SK-N-SH (cell line): Measurements from ENCODE around the gene KAT14. TPM values are rescaled to one million over a fixed set of nuclear protein-coding genes. Genes with fewer than 3 reads are reported as not detected.

Experiments used
- CTCF ChIA-PET: fragments of 300-600, 350-600 bp; formaldehyde crosslinking; extraction: SDS; loops from one replicate; lab custom pipeline; 2021; lab: Yijun Ruan, JAX
- POLR2A ChIA-PET: fragments of 350-600 bp; sonication (Branson Sonifier 250); formaldehyde crosslinking; extraction: SDS; loops from one replicate; lab custom pipeline; 2020; ENCODE audit warnings: antibody characterized with exemption, inconsistent platforms; lab: Yijun Ruan, JAX
- DNase-seq: peaks from one replicate; pipeline ENCODE4 v3.0.0; 2012
- H2AFZ ChIP-seq: fragments of 200-600 bp; sonication (generic); 2 replicates; pipeline ENCODE4 v1.8.1; 2016; ENCODE audit warnings: antibody characterized with exemption, mild to moderate bottlenecking, low read depth
- H3F3A ChIP-seq: fragments of 200-600 bp; sonication (generic); replicated peaks from 2 replicates; pipeline ENCODE3; 2016; ENCODE audit warnings: antibody characterized with exemption, mild to moderate bottlenecking; ENCODE audit not compliant: insufficient read depth
- H3K27ac ChIP-seq, 2 experiments: fragments of 200-500 bp in 1 of 2; fragments of 200-600 bp in 1 of 2; sonication (Bioruptor generic) in 1 of 2; sonication (generic), shearing (Covaris generic) in 1 of 2; 2 replicates each; pipeline versions ENCODE4 v1.5.1 to v1.6.1; 2014 to 2016; ENCODE audit warnings: low read depth in 2 of 2, inconsistent platforms in 1 of 2, low read length in 1 of 2, mild to moderate bottlenecking in 1 of 2, mixed read lengths in 1 of 2
- H3K27me3 ChIP-seq: fragments of 200-600 bp; sonication (generic), shearing (Covaris generic); 2 replicates; pipeline ENCODE4 v1.6.1; 2016; ENCODE audit warnings: mixed run types; ENCODE audit not compliant: insufficient read depth
- H3K36me3 ChIP-seq, 2 experiments: fragments of 200-500 bp in 1 of 2; fragments of 200-600 bp in 1 of 2; sonication (Bioruptor generic) in 1 of 2; sonication (generic) in 1 of 2; replicated peaks in 1 of 2; 2 replicates each; pipeline versions ENCODE3 to v1.5.1; 2014 to 2016; ENCODE audit warnings: low read length in 1 of 2, mild to moderate bottlenecking in 1 of 2; ENCODE audit not compliant: insufficient read depth in 2 of 2, control insufficient read depth in 1 of 2
- H3K4me1 ChIP-seq, 2 experiments: fragments of 200-500 bp in 1 of 2; fragments of 200-600 bp in 1 of 2; sonication (Bioruptor generic) in 1 of 2; sonication (generic), shearing (Covaris generic) in 1 of 2; 2 replicates each; pipeline versions ENCODE4 v1.5.1 to v1.6.1; 2014 to 2016; ENCODE audit warnings: low read depth in 1 of 2, low read length in 1 of 2, mixed run types in 1 of 2; ENCODE audit not compliant: insufficient read depth in 2 of 2, control insufficient read depth in 1 of 2
- H3K4me2 ChIP-seq: fragments of 200-600 bp; sonication (generic), shearing (Covaris generic); 2 replicates; pipeline ENCODE4 v1.6.1; 2017; ENCODE audit warnings: mixed run types
- H3K4me3 ChIP-seq, 2 experiments: fragments of 200-500 bp in 1 of 2; fragments of 200-600 bp in 1 of 2; sonication (Bioruptor generic) in 1 of 2; sonication (generic), shearing (Covaris generic) in 1 of 2; 2 replicates each; pipeline versions ENCODE4 v1.5.1 to v1.8.1; 2014 to 2016; ENCODE audit warnings: low read depth in 2 of 2, inconsistent platforms in 1 of 2, low read length in 1 of 2, mild to moderate bottlenecking in 1 of 2, mixed read lengths in 1 of 2, moderate library complexity in 1 of 2
- H3K79me2 ChIP-seq: fragments of 200-600 bp; sonication (generic); 2 replicates; pipeline ENCODE4 v1.8.1; 2017; ENCODE audit warnings: mild to moderate bottlenecking; ENCODE audit not compliant: insufficient read depth
- H3K9ac ChIP-seq: fragments of 200-600 bp; sonication (generic); 2 replicates; pipeline ENCODE4 v1.6.1; 2017; ENCODE audit warnings: mixed run types
- H3K9me2 ChIP-seq: fragments of 200-600 bp; sonication (generic); 2 replicates; pipeline ENCODE4 v1.6.1; 2017; ENCODE audit warnings: mixed run types
- H3K9me3 ChIP-seq: fragments of 200-600 bp; sonication (generic); 2 replicates; pipeline ENCODE4 v1.6.1; 2017; ENCODE audit warnings: mixed run types, mild to moderate bottlenecking, moderate library complexity
- H4K20me1 ChIP-seq: fragments of 200-600 bp; sonication (generic); 2 replicates; pipeline ENCODE4 v1.6.1; 2017; ENCODE audit warnings: mild to moderate bottlenecking, mixed run types; ENCODE audit not compliant: insufficient read depth
- GABPA ChIP-seq: IDR thresholded peaks from 2 replicates; pipeline ENCODE4 v1.4.0; 2012; ENCODE audit warnings: low read depth, mild to moderate bottlenecking
- IRF3 ChIP-seq: fragments of 150-350 bp; IDR thresholded peaks from 2 replicates; pipeline ENCODE4 v1.6.1; 2016; ENCODE audit warnings: mild to moderate bottlenecking, low read depth, low read length
- JUND ChIP-seq: IDR thresholded peaks from 2 replicates; pipeline ENCODE4 v1.4.0; 2012
- NFIC ChIP-seq: IDR thresholded peaks from 2 replicates; pipeline ENCODE4 v1.4.0; 2012; ENCODE audit warnings: borderline replicate concordance
- PBX3 ChIP-seq: IDR thresholded peaks from 2 replicates; pipeline ENCODE4; 2012
- REST ChIP-seq: IDR thresholded peaks from 2 replicates; pipeline ENCODE4 v1.6.1; 2012; ENCODE audit warnings: mild to moderate bottlenecking, low read depth, low read length, moderate library complexity
- RXRA ChIP-seq: IDR thresholded peaks from 2 replicates; pipeline ENCODE4 v1.4.0; 2012; ENCODE audit warnings: low read depth, mild to moderate bottlenecking, borderline replicate concordance
- SIN3A ChIP-seq: IDR thresholded peaks from 2 replicates; pipeline ENCODE4 v1.6.1; 2012; ENCODE audit warnings: low read depth, mild to moderate bottlenecking, low read length, moderate library complexity, borderline replicate concordance
- SMC3 ChIP-seq: IDR thresholded peaks from 2 replicates; pipeline ENCODE4 v1.6.1; 2012; ENCODE audit warnings: low read depth, low read length, improper control_type of control experiment
- TCF12 ChIP-seq: IDR thresholded peaks from 2 replicates; pipeline ENCODE4 v1.4.0; 2012
- USF1 ChIP-seq: IDR thresholded peaks from 2 replicates; pipeline ENCODE4 v1.4.0; 2012; ENCODE audit warnings: low read depth, borderline replicate concordance
- WGBS: methylation state at CpG from one replicate; pipeline ENCODE4 v1.1.6; 2017; ENCODE audit warnings: low lambda C conversion rate; 5-methylcytosine and 5-hydroxymethylcytosine counted together
- polyA plus RNA-seq, 3 experiments: library from polyadenylated mRNA; depleted of rRNA; stranded (reverse); fragments of >200 nt; gene quantifications; 2 replicates each; pipeline ENCODE4 v1.2.3, GENCODE V29; 2012

KAT14 gene
- polyA plus RNA-seq, 1 of the 3 experiments (the other 2 are of a cell fraction): 7.3 TPM

GRCh38 chr20:18224968-18225568, 87.4 kb downstream of the KAT14 start:
- Histone ChIP-seq H4K20me1 (no peaks in the 10 kb centered on the region), H3K9me3 (no peaks in the 10 kb centered on the region), H3K4me3 (0 out of 4 replicates have a peak overlapping the region, but pooled peaks of 1 of the 2 experiments have one; percentile 20), H3K9me2 (no peaks in the 10 kb centered on the region), H3K79me2 (no peaks in the 10 kb centered on the region), H3F3A (no peaks in the 10 kb centered on the region), H3K9ac (no peak overlapping the region), H3K27me3 (no peaks in the 10 kb centered on the region), H3K4me2 (peak overlapping the region; percentile 63), H3K27ac (no peak overlapping the region; a peak in 1 of 4 replicates), H3K4me1 (peaks cover 0 to 5% of the 10 kb centered on the region in 2 experiments; a peak in 1 of 4 replicates), H2AFZ (peak overlapping the region; percentile 69), H3K36me3 (no peaks in the 10 kb centered on the region)
- ChIA-PET POLR2A (interaction anchor here (1.0 kb wide), 1 partner anchor 87 kb away, joined by 3 read pairs; the partner anchor contains the start of genes KAT14 and PET117), CTCF (no interaction called here)
- WGBS: 26% methylated on average over 9 of the region's 9 CpGs
- peak; percentile 28 for DNase-seq
- TF ChIP-seq IRF3 (no peak), SMC3 (no peak), PBX3 (no peak), NFIC (peak; percentile 65), JUND (peak; percentile 44), GABPA (no peak), SIN3A (no peak), TCF12 (0 out of 2 replicates have a peak, but pooled peaks have one; percentile 15), RXRA (no peak), USF1 (no peak), REST (no peak)
